B cell (primary cell): ENCODE data around the gene RAPGEF6. TPM values are rescaled to one million over a fixed set of nuclear protein-coding genes. Genes with fewer than 3 reads are reported as not detected.
"Not testable (repeated sequence)": the region's sequence is repeated elsewhere in the genome, so short reads cannot be mapped to it uniquely, and the experiment has no call there.

Source experiments
- ATAC-seq: fragments of 200-7000 bp; cut with Tn5 transposase; one replicate; pipeline ENCODE4 v1.10.0; 2021; ENCODE audit warnings: low read depth, mild to moderate bottlenecking, moderate number of reproducible peaks, moderate library complexity
- CTCF ChIA-PET: fragments of 350-600 bp; sonication (Branson Sonifier 250); formaldehyde crosslinking; loops from one replicate; lab custom pipeline; 2021; ENCODE audit warnings: antibody characterized with exemption, inconsistent platforms; lab: Charles Lee
- POLR2A ChIA-PET: fragments of 350-600 bp; sonication (Branson Sonifier 250); formaldehyde crosslinking; loops from one replicate; lab custom pipeline; 2021; ENCODE audit warnings: antibody characterized with exemption; lab: Charles Lee
- DNase-seq: peaks from one replicate; pipeline ENCODE4 v3.0.0; 2013
- H2AFZ ChIP-seq: 2 replicates; pipeline ENCODE4 v1.6.1; 2012; ENCODE audit warnings: mild to moderate bottlenecking, low read depth, low read length; ENCODE audit not compliant: insufficient read depth, poor library complexity, severe bottlenecking
- H3K27ac ChIP-seq, 2 donors: 1 replicate in 1 of 2; 2 replicates in 1 of 2; pipeline ENCODE4 v1.5.1; 2012 to 2013; ENCODE audit warnings: low read length in 2 of 2, mild to moderate bottlenecking in 2 of 2, moderate library complexity in 1 of 2
- H3K27me3 ChIP-seq, 4 experiments: fragments of 200-600 bp in 1 of 4; sonication (generic) in 1 of 4; replicated peaks in 1 of 4; 1 replicate in 2 of 4; 2 replicates in 2 of 4; pipeline versions ENCODE4 v1.6.1 to v1.7.0; 2013 to 2016; ENCODE audit warnings: low read length in 3 of 4, mild to moderate bottlenecking in 2 of 4, mixed read lengths in 1 of 4, moderate library complexity in 1 of 4; ENCODE audit not compliant: insufficient read depth in 4 of 4, control insufficient read depth in 3 of 4; ENCODE audit errors: control extremely low read depth in 1 of 4
- H3K36me3 ChIP-seq, 2 experiments: replicated peaks in 1 of 2; 1 replicate in 1 of 2; 2 replicates in 1 of 2; pipeline versions ENCODE4 v1.6.1 to v1.7.1; 2013; ENCODE audit warnings: low read length in 1 of 2; ENCODE audit not compliant: insufficient read depth in 2 of 2, control insufficient read depth in 1 of 2; ENCODE audit errors: control extremely low read depth in 1 of 2, extremely low read depth in 1 of 2
- H3K4me1 ChIP-seq, 2 donors: fragments of 200-600 bp in 1 of 2; sonication (generic) in 1 of 2; 1 replicate in 1 of 2; 2 replicates in 1 of 2; pipeline versions ENCODE4 v1.5.1 to v1.6.1; 2013 to 2017; ENCODE audit warnings: low read length in 2 of 2; ENCODE audit not compliant: control insufficient read depth in 2 of 2, insufficient read depth in 2 of 2
- H3K4me2 ChIP-seq: replicated peaks from 2 replicates; pipeline ENCODE3; 2012; ENCODE audit warnings: mild to moderate bottlenecking, low read depth, low read length; ENCODE audit not compliant: poor library complexity, severe bottlenecking
- H3K4me3 ChIP-seq, 5 experiments: fragments of 200-600 bp in 1 of 5; sonication (generic) in 1 of 5; 1 replicate in 3 of 5; 2 replicates in 2 of 5; pipeline versions ENCODE4 v1.5.1 to v1.7.0; 2011 to 2016; ENCODE audit warnings: low read length in 4 of 5, mild to moderate bottlenecking in 4 of 5, low read depth in 2 of 5, control low read depth in 1 of 5, moderate library complexity in 1 of 5; ENCODE audit not compliant: insufficient read depth in 1 of 5; ENCODE audit errors: control extremely low read depth in 1 of 5, extremely low read depth in 1 of 5
- H3K79me2 ChIP-seq: fragments of 200-600 bp; sonication (generic); one replicate; pipeline ENCODE4 v1.6.0; 2016; ENCODE audit warnings: low read length; ENCODE audit not compliant: control insufficient read depth, insufficient read depth
- H3K9ac ChIP-seq: fragments of 200-600 bp; sonication (generic); 2 replicates; pipeline ENCODE4 v1.6.1; 2017; ENCODE audit warnings: mild to moderate bottlenecking, low read length, moderate library complexity
- H3K9me3 ChIP-seq, 3 donors: one replicate each; pipeline versions ENCODE4 v1.6.1 to v1.7.1; 2013; ENCODE audit warnings: low read length in 2 of 3; ENCODE audit not compliant: control insufficient read depth in 2 of 3, insufficient read depth in 1 of 3; ENCODE audit errors: control extremely low read depth in 1 of 3
- H4K20me1 ChIP-seq: 2 replicates; pipeline ENCODE4 v1.6.0; 2012; ENCODE audit warnings: mild to moderate bottlenecking, low read length; ENCODE audit not compliant: insufficient read depth, control insufficient read depth, poor library complexity, severe bottlenecking
- H3K27ac Mint-ChIP-seq: one replicate; pipeline ENCODE4 v1.8.0; 2021; ENCODE audit warnings: mixed read lengths
- H3K27me3 Mint-ChIP-seq: one replicate; pipeline ENCODE4 v1.8.0; 2021; ENCODE audit warnings: mixed read lengths
- H3K4me1 Mint-ChIP-seq: one replicate; pipeline ENCODE4 v1.8.0; 2021; ENCODE audit warnings: mixed read lengths
- H3K4me3 Mint-ChIP-seq: one replicate; pipeline ENCODE4 v1.8.0; 2021; ENCODE audit warnings: mixed read lengths
- H3K9me3 Mint-ChIP-seq: one replicate; pipeline ENCODE4 v1.8.0; 2022; ENCODE audit warnings: mixed read lengths; ENCODE audit not compliant: insufficient read depth
- EZH2 ChIP-seq: IDR thresholded peaks from 2 replicates; pipeline ENCODE4 v1.6.1; 2012; ENCODE audit warnings: borderline replicate concordance, low read depth, mild to moderate bottlenecking, moderate library complexity, low read length; ENCODE audit not compliant: insufficient read depth, poor library complexity, severe bottlenecking
- WGBS: methylation state at CpG from one replicate; pipeline ENCODE4 v1.1.5; 2013; ENCODE audit warnings: missing lambda C conversion rate; ENCODE audit not compliant: insufficient coverage; 5-methylcytosine and 5-hydroxymethylcytosine counted together
- intact Hi-C: fragments of 100-400 bp; cut with micrococcal nuclease; formaldehyde crosslinking; loops from one replicate; pipeline ENCODE4 v1.10.0; 2022
- polyA plus RNA-seq: library from polyadenylated mRNA; depleted of rRNA; stranded (reverse); fragments of >200 nt; gene quantifications from 2 replicates; pipeline ENCODE4 v1.2.3, GENCODE V29; 2012
- total RNA-seq, 2 donors: library from RNA; stranded (reverse); fragments of 120-200 nt in 1 of 2; gene quantifications; 1 replicate in 1 of 2; 2 replicates in 1 of 2; pipeline versions ENCODE4 v1.2.3 to v1.2.4, GENCODE V29; 2013 to 2022
- TF ChIP-seq, protein P1 (sequence below): fragments of 200-600 bp; IDR thresholded peaks from one replicate; pipeline ENCODE4 v1.8.0; 2022; ENCODE audit warnings: antibody characterized with exemption, mild to moderate bottlenecking

RAPGEF6 gene
- total and polyA plus RNA-seq, 2 donors (not counting 1 experiment from before 2014, with no cell fraction given) = 9.8 to 56.2 TPM

DNA sequence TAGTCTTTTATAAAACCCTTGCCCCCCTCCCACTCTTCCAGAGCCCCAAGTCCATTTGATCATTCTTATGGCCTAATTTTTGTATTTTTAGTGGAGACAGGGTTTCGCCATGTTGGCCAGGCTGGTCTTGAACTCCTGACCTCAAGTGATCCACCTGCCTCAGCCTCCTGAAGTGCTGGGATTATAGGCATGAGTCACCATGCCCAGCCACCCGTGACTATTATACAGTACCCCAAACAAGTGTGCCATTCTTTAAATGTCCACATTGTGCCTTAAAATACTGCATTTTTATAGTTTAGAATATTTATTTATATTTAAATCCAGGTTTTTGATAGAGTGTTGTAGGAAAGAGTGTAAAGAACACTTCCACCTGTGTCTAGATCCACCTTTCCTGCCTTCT is 254.8 kb downstream of the RAPGEF6 start:
- H3K4me3 Mint-ChIP-seq = peak overlapping the region; percentile 79
- CTCF ChIA-PET = interaction anchor here (1.7 to 4.3 kb wide), 4 partner anchors 117 to 509 kb away, joined by 4 to 117 read pairs (median 23); partner anchors contain the start of gene CDC42SE2
- no CpG with 5 or more reads among the region's 2 CpGs for WGBS

DNA sequence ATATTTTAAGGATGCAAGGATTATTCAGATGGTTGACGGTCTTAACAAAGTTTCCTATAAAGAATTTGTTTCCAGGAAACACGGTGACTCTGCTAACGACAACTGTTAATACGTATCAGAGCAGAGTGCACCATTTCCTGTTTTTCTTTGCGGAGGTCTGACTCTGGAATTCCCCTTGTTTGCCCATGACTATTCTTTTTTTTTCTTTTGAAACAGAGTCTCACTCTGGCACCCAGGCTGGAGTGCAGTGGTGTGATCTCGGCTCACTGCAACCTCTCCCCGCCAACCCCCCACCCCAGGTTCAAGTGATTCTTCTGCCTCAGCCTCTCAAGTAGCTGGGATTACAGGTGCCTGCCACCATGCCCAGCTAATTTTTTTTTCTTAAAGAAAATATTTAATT is 255.3 kb downstream of the RAPGEF6 start:
- H3K4me1 Mint-ChIP-seq = peaks cover 80% of the 10 kb centered on the region
- WGBS = 3% methylated on average over 6 of the region's 7 CpGs
- intact Hi-C loops = loop anchor here (1.0 to 10.0 kb wide), 5 partner anchors 42 to 415 kb away; partner anchors contain the start of genes FNIP1 and RAPGEF6
- no peaks in the 10 kb centered on the region for H3K27me3 Mint-ChIP-seq
- Histone ChIP-seq H4K20me1 (no peaks in the 10 kb centered on the region), H3K27me3 (no peaks in the 10 kb centered on the region), H3K4me3 (peak overlapping the region in 1 of 5 experiments; percentile 27), H3K4me1 (peaks cover 81 to 82% of the 10 kb centered on the region in 2 donors), H3K9ac (peak overlapping the region; percentile 54), H3K4me2 (peak overlapping the region; percentile 71), H2AFZ (peak overlapping the region; percentile 11), H3K79me2 (peaks cover 94% of the 10 kb centered on the region), H3K9me3 (peaks cover 0 to 6% (median 0%) of the 10 kb centered on the region in 3 donors), H3K36me3 (no peaks in the 10 kb centered on the region), H3K27ac (peak overlapping the region; percentile 99)
- H3K9me3 Mint-ChIP-seq = no peaks in the 10 kb centered on the region
- POLR2A ChIA-PET = interaction anchor here (1.0 kb wide), 1 partner anchor 127 kb away, joined by 4 read pairs; no protein-coding TSS in a partner anchor
- DNase-seq (peak; percentile 90), ATAC-seq (peak; percentile 65)
- no peak for TF ChIP-seq EZH2
- TF ChIP-seq, protein P1, sequence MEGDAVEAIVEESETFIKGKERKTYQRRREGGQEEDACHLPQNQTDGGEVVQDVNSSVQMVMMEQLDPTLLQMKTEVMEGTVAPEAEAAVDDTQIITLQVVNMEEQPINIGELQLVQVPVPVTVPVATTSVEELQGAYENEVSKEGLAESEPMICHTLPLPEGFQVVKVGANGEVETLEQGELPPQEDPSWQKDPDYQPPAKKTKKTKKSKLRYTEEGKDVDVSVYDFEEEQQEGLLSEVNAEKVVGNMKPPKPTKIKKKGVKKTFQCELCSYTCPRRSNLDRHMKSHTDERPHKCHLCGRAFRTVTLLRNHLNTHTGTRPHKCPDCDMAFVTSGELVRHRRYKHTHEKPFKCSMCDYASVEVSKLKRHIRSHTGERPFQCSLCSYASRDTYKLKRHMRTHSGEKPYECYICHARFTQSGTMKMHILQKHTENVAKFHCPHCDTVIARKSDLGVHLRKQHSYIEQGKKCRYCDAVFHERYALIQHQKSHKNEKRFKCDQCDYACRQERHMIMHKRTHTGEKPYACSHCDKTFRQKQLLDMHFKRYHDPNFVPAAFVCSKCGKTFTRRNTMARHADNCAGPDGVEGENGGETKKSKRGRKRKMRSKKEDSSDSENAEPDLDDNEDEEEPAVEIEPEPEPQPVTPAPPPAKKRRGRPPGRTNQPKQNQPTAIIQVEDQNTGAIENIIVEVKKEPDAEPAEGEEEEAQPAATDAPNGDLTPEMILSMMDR = no peak
- H3K4me3 Mint-ChIP-seq = peak overlapping the region; percentile 83
- CTCF ChIA-PET = interaction anchor here (1.1 to 4.3 kb wide), 5 partner anchors 104 to 216 kb away, joined by 4 to 34 read pairs (median 5); partner anchors contain the start of gene CDC42SE2
- peak overlapping the region; percentile 95 for H3K27ac Mint-ChIP-seq

More for the DNA sequence above, 254.8 kb downstream of the RAPGEF6 start:
- H3K36me3 ChIP-seq, H3K27me3 Mint-ChIP-seq, H4K20me1 ChIP-seq, H3K27me3 ChIP-seq, H3K9me3 Mint-ChIP-seq, DNase-seq, H2AFZ ChIP-seq, ATAC-seq, H3K9me3 ChIP-seq: not testable (repeated sequence)
- Histone ChIP-seq H3K4me1 (peaks cover 77 to 78% of the 10 kb centered on the region in 2 donors), H3K4me2 (peak overlapping the region; percentile 71), H3K9ac (peak overlapping the region; percentile 30), H3K4me3 (peak overlapping the region in 1 of 5 experiments; percentile 34), H3K27ac (peak overlapping the region; percentile 99), H3K79me2 (peaks cover 96% of the 10 kb centered on the region)
- H3K4me1 Mint-ChIP-seq = peaks cover 76% of the 10 kb centered on the region
- POLR2A ChIA-PET = interaction anchor here (1.0 kb wide), 1 partner anchor 127 kb away, joined by 4 read pairs; no protein-coding TSS in a partner anchor
- H3K27ac Mint-ChIP-seq = peak overlapping the region; percentile 95
- intact Hi-C loops = loop anchor here (5.0 to 10.0 kb wide), 2 partner anchors 255 to 268 kb away; partner anchors contain the start of gene RAPGEF6
